WERI-Rb-1 (cell line): Measurements from ENCODE around the gene TNNT2.

Experiments
- DNase-seq: peaks from one replicate; pipeline ENCODE4 v3.0.0-alpha.2; 2020
- H3K27ac ChIP-seq: fragments of 250-450 bp; sonication (Bioruptor Pico); 2 replicates; pipeline ENCODE4 v1.5.1; 2020; ENCODE audit warnings: mild to moderate bottlenecking, moderate library complexity
- H3K27me3 ChIP-seq: fragments of 250-450 bp; sonication (Bioruptor Pico); 2 replicates; pipeline ENCODE4 v1.5.1; 2021; ENCODE audit warnings: mild to moderate bottlenecking, low read depth, moderate library complexity; ENCODE audit not compliant: insufficient read depth, severe bottlenecking
- H3K36me3 ChIP-seq: fragments of 250-450 bp; sonication (Bioruptor Pico); 2 replicates; pipeline ENCODE4 v1.5.1; 2020; ENCODE audit warnings: mild to moderate bottlenecking, moderate library complexity
- H3K4me3 ChIP-seq: 2 replicates; pipeline ENCODE4 v1.5.1; 2011; ENCODE audit warnings: low read depth, mild to moderate bottlenecking, control low read depth, low read length
- H3K9me3 ChIP-seq: fragments of 250-450 bp; sonication (Bioruptor Pico); 2 replicates; pipeline ENCODE4 v1.5.1; 2021; ENCODE audit warnings: mild to moderate bottlenecking, moderate library complexity; ENCODE audit not compliant: severe bottlenecking
- TF ChIP-seq, protein P1 (sequence below): IDR thresholded peaks from 2 replicates; pipeline ENCODE4 v1.5.1; 2011; ENCODE audit warnings: low read depth, mild to moderate bottlenecking, control low read depth, inconsistent platforms, low read length

Gene TNNT2

DNA sequence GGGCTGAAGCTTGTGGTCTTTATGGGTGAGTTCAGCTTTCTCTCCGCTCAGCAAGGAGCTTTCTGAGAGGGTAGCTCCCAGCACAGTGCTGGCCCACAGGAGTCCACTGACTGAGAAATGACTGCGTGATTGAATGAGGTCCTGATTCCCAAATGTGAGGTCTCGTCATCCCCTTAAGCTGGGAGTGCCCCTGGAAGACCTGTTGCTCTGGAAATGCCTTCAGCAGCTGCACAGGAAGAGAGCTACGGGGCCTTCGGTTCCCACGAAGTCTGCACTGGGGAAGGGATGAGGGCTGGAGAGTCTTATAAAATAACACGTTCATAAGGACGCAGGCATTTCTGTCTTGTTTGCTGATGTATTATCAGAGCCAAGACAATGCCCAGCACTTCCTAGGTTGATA is 14.0 kb downstream of the TNNT2 start:
- Histone ChIP-seq H3K36me3 (no peaks in the 10 kb centered on the region), H3K9me3 (no peaks in the 10 kb centered on the region), H3K4me3 (no peak overlapping the region), H3K27me3 (peaks cover 15% of the 10 kb centered on the region), H3K27ac (no peak overlapping the region)
- TF ChIP-seq, protein P1, sequence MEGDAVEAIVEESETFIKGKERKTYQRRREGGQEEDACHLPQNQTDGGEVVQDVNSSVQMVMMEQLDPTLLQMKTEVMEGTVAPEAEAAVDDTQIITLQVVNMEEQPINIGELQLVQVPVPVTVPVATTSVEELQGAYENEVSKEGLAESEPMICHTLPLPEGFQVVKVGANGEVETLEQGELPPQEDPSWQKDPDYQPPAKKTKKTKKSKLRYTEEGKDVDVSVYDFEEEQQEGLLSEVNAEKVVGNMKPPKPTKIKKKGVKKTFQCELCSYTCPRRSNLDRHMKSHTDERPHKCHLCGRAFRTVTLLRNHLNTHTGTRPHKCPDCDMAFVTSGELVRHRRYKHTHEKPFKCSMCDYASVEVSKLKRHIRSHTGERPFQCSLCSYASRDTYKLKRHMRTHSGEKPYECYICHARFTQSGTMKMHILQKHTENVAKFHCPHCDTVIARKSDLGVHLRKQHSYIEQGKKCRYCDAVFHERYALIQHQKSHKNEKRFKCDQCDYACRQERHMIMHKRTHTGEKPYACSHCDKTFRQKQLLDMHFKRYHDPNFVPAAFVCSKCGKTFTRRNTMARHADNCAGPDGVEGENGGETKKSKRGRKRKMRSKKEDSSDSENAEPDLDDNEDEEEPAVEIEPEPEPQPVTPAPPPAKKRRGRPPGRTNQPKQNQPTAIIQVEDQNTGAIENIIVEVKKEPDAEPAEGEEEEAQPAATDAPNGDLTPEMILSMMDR, result no peak
- no peak for DNase-seq

DNA sequence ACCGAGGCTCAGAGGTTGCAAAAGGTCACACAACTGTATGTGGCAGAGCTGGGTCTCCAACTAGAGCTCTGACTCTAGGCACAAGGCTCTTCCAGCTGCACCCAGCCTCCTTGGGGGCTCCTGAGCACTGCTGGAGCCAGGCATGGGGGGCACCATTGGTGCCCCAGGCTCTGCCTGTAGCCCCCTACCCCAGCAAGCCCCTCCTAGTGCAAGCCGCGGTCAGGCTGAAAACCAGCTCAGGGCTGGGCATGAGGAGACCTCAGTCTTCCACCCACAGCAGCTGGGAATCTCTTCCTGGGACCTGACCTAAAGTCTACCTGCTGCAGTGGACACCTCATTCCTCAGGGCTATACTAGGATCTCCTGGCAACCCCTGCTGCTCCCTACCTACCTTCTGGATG is 14.6 kb downstream of the TNNT2 start:
- H3K4me3 ChIP-seq, result no peak overlapping the region
- TF ChIP-seq, protein P1, result no peak
- no peaks in the 10 kb centered on the region for H3K36me3 ChIP-seq
- H3K27ac ChIP-seq, result no peak overlapping the region
- H3K27me3 ChIP-seq, result peaks cover 12% of the 10 kb centered on the region
- H3K9me3 ChIP-seq, result no peaks in the 10 kb centered on the region
- no peak for DNase-seq

DNA sequence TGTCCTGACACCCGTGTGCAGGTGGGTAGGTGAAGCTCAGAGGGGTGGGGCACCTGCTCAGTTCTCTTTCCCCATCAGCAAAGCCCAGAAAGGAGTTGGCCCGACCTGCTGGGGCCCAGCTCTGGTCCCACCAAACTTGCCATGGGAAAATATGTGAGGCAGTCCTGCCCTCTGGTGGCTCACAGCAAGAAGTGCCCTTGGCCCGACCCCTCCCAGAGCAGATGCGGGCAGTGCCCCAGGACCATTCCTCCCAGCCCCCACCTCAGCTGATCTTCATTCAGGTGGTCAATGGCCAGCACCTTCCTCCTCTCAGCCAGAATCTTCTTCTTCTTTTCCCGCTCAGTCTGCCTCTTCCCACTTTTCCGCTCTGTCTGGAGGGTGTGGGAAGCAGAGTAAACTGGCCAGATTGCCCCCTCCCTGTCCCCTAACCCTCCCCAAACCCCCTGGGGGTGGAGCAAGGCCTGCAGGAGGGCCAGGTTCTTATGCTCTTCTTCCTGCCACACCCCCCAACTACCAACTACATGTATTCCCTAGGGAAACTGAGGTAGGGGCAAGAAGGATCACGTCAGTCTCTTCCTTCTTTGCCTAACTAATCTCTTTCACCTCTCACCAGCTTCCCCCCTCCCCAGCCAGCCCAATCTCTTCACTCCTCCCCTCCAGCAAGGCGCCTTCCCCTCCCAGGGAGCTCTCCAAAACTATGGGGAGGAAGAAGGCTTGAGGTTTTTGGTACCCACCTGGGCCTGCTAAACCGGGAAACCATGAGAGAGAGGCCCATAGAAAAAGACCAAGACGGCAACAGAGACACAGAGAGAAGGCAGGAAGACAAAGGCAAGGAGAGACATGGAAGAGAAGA is 15.6 kb downstream of the TNNT2 start:
- Histone ChIP-seq H3K9me3 (no peaks in the 10 kb centered on the region), H3K27ac (no peak overlapping the region), H3K36me3 (no peaks in the 10 kb centered on the region), H3K27me3 (peaks cover 6% of the 10 kb centered on the region), H3K4me3 (no peak overlapping the region)
- TF ChIP-seq, protein P1, result peak; percentile 99
- DNase-seq, result peak; percentile 87

DNA sequence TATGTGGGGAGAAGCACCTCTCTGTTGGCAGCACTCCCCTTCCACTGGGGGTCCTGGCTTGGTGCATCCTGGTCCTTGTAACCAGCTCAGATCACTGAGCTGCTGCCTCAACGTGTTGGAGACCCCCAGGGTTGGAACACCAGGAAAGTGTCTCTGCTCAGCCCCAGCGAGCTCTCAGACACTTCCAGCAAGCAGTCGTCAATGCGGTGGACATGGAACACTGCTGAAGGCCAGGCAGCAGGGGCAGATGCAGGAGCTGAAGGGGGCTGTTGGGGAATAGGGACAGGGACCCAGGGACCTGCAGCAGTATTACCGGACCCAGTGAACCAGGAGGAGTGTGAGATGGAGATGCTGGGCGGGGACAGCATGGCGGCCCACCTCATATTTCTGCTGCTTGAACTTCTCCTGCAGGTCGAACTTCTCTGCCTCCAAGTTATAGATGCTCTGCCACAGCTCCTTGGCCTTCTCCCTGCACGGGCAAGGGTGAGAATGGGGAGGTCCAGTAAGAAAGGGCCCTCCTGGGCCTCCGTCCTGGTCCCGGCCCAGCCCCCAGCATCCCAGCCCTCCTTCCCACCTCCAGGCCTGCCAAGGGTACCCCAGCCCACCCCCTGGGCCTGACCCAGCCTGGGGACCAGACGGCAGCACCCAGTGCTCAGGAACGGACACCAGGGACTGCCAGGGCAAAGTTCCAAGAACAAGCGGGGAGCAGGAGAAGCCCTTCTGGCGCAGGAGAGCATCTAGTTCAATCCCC is 16.4 kb downstream of the TNNT2 start:
- Histone ChIP-seq H3K9me3 (no peaks in the 10 kb centered on the region), H3K4me3 (no peak overlapping the region)
- no peak for DNase-seq

DNA sequence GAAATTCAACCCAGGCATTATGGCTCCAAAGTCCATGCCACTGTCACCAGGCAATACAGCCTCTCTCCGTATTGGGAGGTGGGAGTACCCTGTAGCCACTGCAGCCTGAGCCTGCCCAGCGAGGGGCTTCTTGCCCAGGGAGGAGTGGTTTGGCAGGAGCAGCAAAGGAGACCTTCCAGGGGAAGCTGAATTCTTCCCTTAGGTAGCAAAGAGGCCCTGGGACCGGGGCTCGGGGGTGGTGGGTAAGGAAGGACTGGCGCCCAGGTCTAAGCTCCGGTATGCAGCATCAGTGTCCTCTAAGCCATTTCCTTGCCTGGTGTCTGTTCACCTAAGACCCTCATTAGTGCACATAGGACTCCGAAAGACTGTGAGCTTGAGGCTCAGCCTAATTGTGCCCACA is 17.0 kb downstream of the TNNT2 start:
- TF ChIP-seq, protein P1, result no peak
- DNase-seq, result no peak
- no peaks in the 10 kb centered on the region for H3K36me3 ChIP-seq
- H3K9me3 ChIP-seq, result no peaks in the 10 kb centered on the region
- H3K4me3 ChIP-seq, result no peak overlapping the region
- peaks cover 2% of the 10 kb centered on the region for H3K27me3 ChIP-seq
- no peak overlapping the region for H3K27ac ChIP-seq

More for the DNA sequence above, 16.4 kb downstream of the TNNT2 start:
- Histone ChIP-seq H3K27ac (no peak overlapping the region), H3K27me3 (no peaks in the 10 kb centered on the region), H3K36me3 (no peaks in the 10 kb centered on the region)
- TF ChIP-seq, protein P1, result no peak
